ENCODE measurements around the gene NEXN. TPM values are rescaled to one million over a fixed set of nuclear protein-coding genes. Genes with fewer than 3 reads are reported as not detected.

Gene NEXN
- total and polyA plus RNA-seq, 2 experiments from 2014 or later = 42.9 to 83.9 TPM

DNA sequence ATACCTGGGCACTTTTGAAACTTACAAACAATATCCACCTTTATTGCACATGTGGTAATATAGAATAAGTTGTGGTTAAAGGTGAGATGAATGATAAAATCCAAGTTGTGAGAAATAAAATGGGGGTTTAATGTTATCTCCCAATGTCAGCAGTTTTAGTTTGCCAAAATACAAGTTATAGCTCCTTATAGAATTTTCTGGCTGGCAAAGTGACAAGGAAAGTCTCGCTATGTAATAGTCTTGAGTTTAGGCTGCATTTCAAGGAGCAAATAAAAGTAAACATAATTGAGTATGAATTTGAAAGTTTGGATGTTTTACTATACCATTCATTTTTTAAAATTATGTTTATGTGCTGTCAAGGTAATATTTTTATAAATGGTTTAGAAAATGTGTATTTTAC lies 15.0 kb upstream of the NEXN start:
- H3K27me3 ChIP-seq = no peaks in the 10 kb centered on the region
- no peak overlapping the region for H3K4me3 ChIP-seq
- peaks cover 3% of the 10 kb centered on the region for H3K4me1 ChIP-seq (ENCODE audit: low read depth)
- no peak overlapping the region for H3K27ac ChIP-seq
- H3K36me3 ChIP-seq = peaks cover 3% of the 10 kb centered on the region
- TF ChIP-seq, protein P1, sequence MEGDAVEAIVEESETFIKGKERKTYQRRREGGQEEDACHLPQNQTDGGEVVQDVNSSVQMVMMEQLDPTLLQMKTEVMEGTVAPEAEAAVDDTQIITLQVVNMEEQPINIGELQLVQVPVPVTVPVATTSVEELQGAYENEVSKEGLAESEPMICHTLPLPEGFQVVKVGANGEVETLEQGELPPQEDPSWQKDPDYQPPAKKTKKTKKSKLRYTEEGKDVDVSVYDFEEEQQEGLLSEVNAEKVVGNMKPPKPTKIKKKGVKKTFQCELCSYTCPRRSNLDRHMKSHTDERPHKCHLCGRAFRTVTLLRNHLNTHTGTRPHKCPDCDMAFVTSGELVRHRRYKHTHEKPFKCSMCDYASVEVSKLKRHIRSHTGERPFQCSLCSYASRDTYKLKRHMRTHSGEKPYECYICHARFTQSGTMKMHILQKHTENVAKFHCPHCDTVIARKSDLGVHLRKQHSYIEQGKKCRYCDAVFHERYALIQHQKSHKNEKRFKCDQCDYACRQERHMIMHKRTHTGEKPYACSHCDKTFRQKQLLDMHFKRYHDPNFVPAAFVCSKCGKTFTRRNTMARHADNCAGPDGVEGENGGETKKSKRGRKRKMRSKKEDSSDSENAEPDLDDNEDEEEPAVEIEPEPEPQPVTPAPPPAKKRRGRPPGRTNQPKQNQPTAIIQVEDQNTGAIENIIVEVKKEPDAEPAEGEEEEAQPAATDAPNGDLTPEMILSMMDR (IDR thresholded peaks at IDR 0.05; ENCODE audit: low read depth, low read length) = no peak
- H3K9me3 ChIP-seq (ENCODE audit: low read depth) = no peaks in the 10 kb centered on the region
- no peak for DNase-seq (ENCODE audit: low read depth in 1 of 2, low spot score in 1 of 2)

DNA sequence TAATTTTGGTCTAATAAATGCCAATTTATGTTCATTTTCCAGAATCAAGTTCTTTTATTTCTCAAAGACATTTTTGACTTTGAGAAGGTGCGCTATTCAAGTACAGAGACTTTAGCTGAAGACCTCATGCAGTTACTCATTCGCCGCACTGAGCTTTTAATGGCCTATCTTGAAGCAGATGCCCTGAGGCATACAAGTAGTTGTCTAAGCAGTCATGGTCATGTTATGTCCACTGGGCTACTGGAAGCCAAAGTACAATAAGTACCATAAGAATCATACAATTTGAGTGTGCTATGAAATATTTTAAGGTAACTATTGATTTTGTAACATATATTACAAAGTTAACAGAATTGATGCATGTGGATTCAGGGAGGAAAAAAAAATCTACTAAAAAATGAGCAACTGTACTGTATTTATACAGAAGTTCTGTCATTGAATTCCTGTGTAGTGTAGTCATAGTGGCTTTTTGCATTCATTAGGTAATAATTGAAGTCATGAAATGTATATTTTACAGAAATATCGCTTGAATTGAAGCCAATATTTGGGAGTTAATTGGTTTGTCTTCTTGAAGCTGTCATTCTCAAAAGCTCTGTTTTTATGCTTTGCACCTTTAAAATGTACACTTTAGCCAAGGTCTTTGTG lies 13.5 kb upstream of the NEXN start:
- DNase-seq (ENCODE audit: low read depth in 1 of 2, low spot score in 1 of 2) = no peak
- Histone ChIP-seq H3K9me3 (ENCODE audit: low read depth) (no peaks in the 10 kb centered on the region), H3K4me3 (no peak overlapping the region), H3K4me1 (ENCODE audit: low read depth) (no peaks in the 10 kb centered on the region), H3K27ac (no peak overlapping the region), H3K36me3 (peaks cover 3% of the 10 kb centered on the region), H3K27me3 (no peaks in the 10 kb centered on the region)
- TF ChIP-seq, protein P1 (IDR thresholded peaks at IDR 0.05; ENCODE audit: low read depth, low read length) = no peak

DNA sequence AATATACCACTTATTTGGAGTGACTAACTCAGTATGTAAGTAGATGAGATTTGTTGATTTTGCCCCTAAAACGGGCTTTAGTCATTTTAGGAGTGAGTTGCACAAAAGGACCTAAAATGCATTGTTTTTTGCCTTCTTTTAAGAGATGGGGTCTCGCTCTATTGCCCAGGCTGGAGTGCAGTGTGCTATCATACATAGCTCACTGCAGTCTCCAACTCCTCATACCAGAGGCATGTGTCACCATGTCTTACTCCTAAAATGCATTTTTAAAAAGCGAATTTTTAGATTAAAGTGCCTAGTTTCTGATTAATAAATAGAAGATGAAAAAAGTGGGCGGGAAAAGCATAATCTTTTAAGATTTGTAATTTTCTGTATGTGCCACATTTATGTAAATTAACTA lies 11.5 kb upstream of the NEXN start:
- Histone ChIP-seq H3K36me3 (peaks cover 3% of the 10 kb centered on the region), H3K4me3 (no peak overlapping the region), H3K9me3 (ENCODE audit: low read depth) (no peaks in the 10 kb centered on the region), H3K27me3 (no peaks in the 10 kb centered on the region), H3K4me1 (ENCODE audit: low read depth) (no peaks in the 10 kb centered on the region), H3K27ac (no peak overlapping the region)
- peak in 1 of 2 donors; percentile 46 for DNase-seq (ENCODE audit: low read depth in 1 of 2, low spot score in 1 of 2)
- TF ChIP-seq, protein P1 (IDR thresholded peaks at IDR 0.05; ENCODE audit: low read depth, low read length) = no peak

DNA sequence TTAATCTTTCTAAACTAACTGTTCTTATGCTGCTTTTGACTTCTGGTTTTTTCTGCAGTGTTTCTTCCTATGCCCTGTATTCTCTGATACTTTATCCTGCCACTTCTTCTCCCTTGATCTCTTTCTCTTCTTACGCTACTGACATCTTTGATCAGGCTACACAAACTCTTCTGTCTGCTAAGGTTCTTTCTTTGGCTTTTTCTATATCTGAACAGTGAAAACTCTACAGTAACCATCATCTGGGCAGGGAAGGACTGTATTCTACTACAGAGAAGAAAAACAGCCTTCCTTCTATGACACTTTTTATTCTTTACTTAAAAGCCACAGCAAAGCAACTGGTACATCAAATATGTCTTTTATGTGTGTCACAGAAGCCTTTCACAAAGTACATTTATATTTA lies 7.4 kb upstream of the NEXN start:
- H3K4me3 ChIP-seq = no peak overlapping the region
- TF ChIP-seq, protein P1 (IDR thresholded peaks at IDR 0.05; ENCODE audit: low read depth, low read length) = no peak
- DNase-seq (ENCODE audit: low read depth in 1 of 2, low spot score in 1 of 2) = no peak
- peaks cover 3% of the 10 kb centered on the region for H3K36me3 ChIP-seq
- no peaks in the 10 kb centered on the region for H3K4me1 ChIP-seq (ENCODE audit: low read depth)
- no peaks in the 10 kb centered on the region for H3K9me3 ChIP-seq (ENCODE audit: low read depth)
- no peak overlapping the region for H3K27ac ChIP-seq
- H3K27me3 ChIP-seq = no peaks in the 10 kb centered on the region

DNA sequence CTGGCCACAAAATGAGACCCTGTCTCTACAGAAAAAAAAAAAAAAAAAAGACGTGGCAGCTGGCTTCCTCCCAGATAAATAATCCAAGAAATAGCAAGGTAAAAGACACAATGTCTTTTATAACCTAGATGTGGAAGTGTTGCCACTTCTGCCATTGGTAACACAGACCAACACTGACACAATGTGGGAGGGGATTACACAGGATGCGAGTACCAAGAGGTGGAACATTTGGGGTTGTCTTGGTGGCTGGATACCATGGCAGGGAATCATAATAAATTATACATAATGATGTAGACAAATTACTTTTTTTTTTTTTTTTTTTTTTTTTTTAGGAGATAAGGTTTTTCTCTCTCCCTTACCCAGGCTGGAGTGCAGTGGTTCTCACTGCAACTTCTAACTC lies 6.0 kb upstream of the NEXN start:
- peaks cover under 1% of the 10 kb centered on the region for H3K4me1 ChIP-seq (ENCODE audit: low read depth)
- no peaks in the 10 kb centered on the region for H3K9me3 ChIP-seq (ENCODE audit: low read depth)
- H3K4me3 ChIP-seq = no peak overlapping the region
- TF ChIP-seq, protein P1 (IDR thresholded peaks at IDR 0.05; ENCODE audit: low read depth, low read length) = no peak
- H3K36me3 ChIP-seq = no peaks in the 10 kb centered on the region
- no peak overlapping the region for H3K27ac ChIP-seq
- DNase-seq (ENCODE audit: low read depth in 1 of 2, low spot score in 1 of 2) = no peak
- no peaks in the 10 kb centered on the region for H3K27me3 ChIP-seq

Measured in cardiac muscle cell (in vitro differentiated cells and primary cell).